ENCODE results near the gene ZSCAN32. TPM values are rescaled to one million over a fixed set of nuclear protein-coding genes. Genes with fewer than 3 reads are reported as not detected.

The ZSCAN32 gene
- total and polyA plus RNA-seq, 2 of the 8 experiments (the other 6 are each of a cell fraction or from before 2014, with no cell fraction given) = 13.4 to 22.0 TPM

- no peak overlapping the region for H3K18ac ChIP-seq (ENCODE audit: extremely low read depth, low read length)
- no peaks in the 10 kb centered on the region for H3K23me2 ChIP-seq (ENCODE audit: low read depth, low read length)
- H3K27ac ChIP-seq (ENCODE audit: low read depth, low read length) = no peak overlapping the region
- H2BK20ac ChIP-seq (ENCODE audit: low read length) = no peak overlapping the region
- H4K91ac ChIP-seq (replicated peaks; ENCODE audit: insufficient read length, low read length) = no peak overlapping the region
- WGBS, 2 experiments (ENCODE audit: extremely low coverage in 1 of 2, insufficient coverage in 1 of 2, insufficient read length in 1 of 2, insufficient replicate concordance in 2 of 2, low coverage in 1 of 2, low lambda C conversion rate in 2 of 2, missing lambda C conversion rate in 1 of 2) = 57% methylated on average over 2 of the region's 2 CpGs; no CpG with 5 or more reads in 1 of the 2 experiments
- no peaks in the 10 kb centered on the region for H3K4me1 ChIP-seq (replicated peaks in 1 of 4; ENCODE audit: control insufficient read depth in 3 of 4, insufficient read depth in 4 of 4, low read length in 3 of 4)
- no peak overlapping the region for H3K56ac ChIP-seq (replicated peaks; ENCODE audit: insufficient read length, low read depth, low read length)
- H4K5ac ChIP-seq (ENCODE audit: insufficient read length, low read depth, low read length) = no peak overlapping the region
- no peak overlapping the region for H2BK15ac ChIP-seq (ENCODE audit: low read length)
- FAIRE-seq = no peak
- no peak overlapping the region for H2BK120ac ChIP-seq (replicated peaks; ENCODE audit: low read depth, low read length)
- peaks cover 16 to 31% of the 10 kb centered on the region in 2 experiments for H3K9me3 ChIP-seq (ENCODE audit: insufficient read depth in 2 of 2, low read depth in 1 of 2, low read length in 1 of 2)
- no peak overlapping the region for H3K23ac ChIP-seq (ENCODE audit: insufficient read length)
- H2BK5ac ChIP-seq (ENCODE audit: low read depth, low read length) = no peak overlapping the region
- no peak overlapping the region for H3K14ac ChIP-seq (ENCODE audit: insufficient read length)
- no peak overlapping the region for H3K9ac ChIP-seq (replicated peaks in 1 of 4; ENCODE audit: extremely low read depth in 1 of 4, low read depth in 3 of 4, low read length in 3 of 4)
- H3K4me3 ChIP-seq (ENCODE audit: extremely low read depth in 1 of 4, insufficient read depth in 2 of 4, low read depth in 3 of 4, low read length in 4 of 4) = no peak overlapping the region
- no peak overlapping the region for H4K8ac ChIP-seq (ENCODE audit: extremely low read depth, insufficient read depth, low read length)
- POLR2A ChIA-PET (ENCODE audit: partially characterized antibody) = no interaction called here
- no peaks in the 10 kb centered on the region for H4K20me1 ChIP-seq (replicated peaks in 1 of 2; ENCODE audit: control insufficient read depth in 1 of 2, insufficient read depth in 2 of 2, low read length in 2 of 2)
- no peak overlapping the region for H3K4me2 ChIP-seq (ENCODE audit: insufficient read depth in 1 of 2, low read depth in 2 of 2, low read length in 2 of 2)
- no peaks in the 10 kb centered on the region for H3K27me3 ChIP-seq (replicated peaks in 1 of 4; ENCODE audit: control insufficient read depth in 3 of 4, extremely low read depth in 1 of 4, insufficient read depth in 3 of 4, low read length in 3 of 4)
- H3K36me3 ChIP-seq (ENCODE audit: control insufficient read depth in 2 of 4, insufficient read depth in 4 of 4, low read length in 3 of 4) = no peaks in the 10 kb centered on the region
- H2AK5ac ChIP-seq (ENCODE audit: low read depth, low read length) = no peak overlapping the region
- no peaks in the 10 kb centered on the region for H3K79me1 ChIP-seq (ENCODE audit: low read depth, low read length)
- no peak for DNase-seq (ENCODE audit: low read depth in 1 of 2, low spot score in 2 of 2)
- CTCF ChIA-PET (ENCODE audit: partially characterized antibody) = no interaction called here
- H2BK12ac ChIP-seq (ENCODE audit: low read depth, low read length) = no peak overlapping the region
- no peaks in the 10 kb centered on the region for H3K79me2 ChIP-seq (ENCODE audit: control insufficient read depth in 1 of 2, insufficient read depth in 2 of 2, low read length in 2 of 2)
- H3K4ac ChIP-seq (replicated peaks; ENCODE audit: insufficient read length, low read depth, low read length) = no peak overlapping the region
- no peak overlapping the region for H2AFZ ChIP-seq (ENCODE audit: low read length)
- no peak for TF ChIP-seq JUND (IDR thresholded peaks at IDR 0.05; ENCODE audit: low read length)
- no peak for TF ChIP-seq JUN (IDR thresholded peaks at IDR 0.05; ENCODE audit: low read depth, low read length)
- TF ChIP-seq ZNF274 (IDR thresholded peaks at IDR 0.05; ENCODE audit: borderline replicate concordance, extremely low read depth, low read length) = no peak
- TF ChIP-seq CHD1 (IDR thresholded peaks at IDR 0.05; ENCODE audit: low read depth, low read length) = no peak
- no peak for TF ChIP-seq EGR1 (IDR thresholded peaks at IDR 0.05; ENCODE audit: borderline replicate concordance, low read depth, low read length)
- TF ChIP-seq NANOG (IDR thresholded peaks at IDR 0.05; ENCODE audit: insufficient read depth, low read depth, low read length, poor library complexity, severe bottlenecking) = no peak
- TF ChIP-seq SAP30 (IDR thresholded peaks at IDR 0.05; ENCODE audit: insufficient read depth, insufficient replicate concordance, low read length) = no peak
- no peak for TF ChIP-seq HDAC2 (IDR thresholded peaks at IDR 0.05; ENCODE audit: borderline replicate concordance in 1 of 2, low read depth in 2 of 2, low read length in 2 of 2)
- no peak for TF ChIP-seq USF2 (IDR thresholded peaks at IDR 0.05; ENCODE audit: low read length)
- no peak for TF ChIP-seq KDM5A (IDR thresholded peaks at IDR 0.05; ENCODE audit: low read length)
- TF ChIP-seq MAFK (IDR thresholded peaks at IDR 0.05; ENCODE audit: low read depth, low read length) = no peak
- no peak for TF ChIP-seq MAX (IDR thresholded peaks at IDR 0.05)
- TF ChIP-seq CTBP2 (IDR thresholded peaks at IDR 0.05; ENCODE audit: borderline replicate concordance, insufficient read depth, insufficient read length, low read length) = no peak
Observed at GRCh38 chr16:3346041-3346440, 54.8 kb downstream of the ZSCAN32 start.

Measured in H1 (cell line).